IMR-90 (cell line): ENCODE results near the gene MMRN2. TPM values are rescaled to one million over a fixed set of nuclear protein-coding genes. Genes with fewer than 3 reads are reported as not detected.

ENCODE experiments used
- ATAC-seq: fragments of 200-7000 bp; cut with Tn5 transposase; 2 replicates; pipeline ENCODE4 v1.9.1; 2020; ENCODE audit warnings: low read depth, mild to moderate bottlenecking, moderate library complexity
- BruUV-seq: library from RNA; stranded (reverse); fragments of 400-500 nt; replicated peaks from 2 replicates; lab custom pipeline; 2021; lab: Mats Ljungman, UMichigan
- CTCF ChIA-PET: fragments of 300-600 bp; formaldehyde crosslinking; extraction: SDS; loops from one replicate; lab custom pipeline; 2021; ENCODE audit warnings: antibody characterized with exemption; lab: Yijun Ruan, JAX
- POLR2A ChIA-PET: fragments of 300-600 bp; sonication (Branson Sonifier 250); formaldehyde crosslinking; loops from one replicate; lab custom pipeline; 2022; ENCODE audit warnings: antibody characterized with exemption; ENCODE audit not compliant: unreplicated experiment; lab: Charles Lee
- DNase-seq: peaks from one replicate; pipeline ENCODE4 v3.0.0; 2013
- H2AFZ ChIP-seq: replicated peaks from 2 replicates; pipeline ENCODE3; 2013; ENCODE audit warnings: low read length, mild to moderate bottlenecking; ENCODE audit not compliant: poor library complexity
- H2AK5ac ChIP-seq: 2 replicates; pipeline ENCODE4 v1.6.1; 2013; ENCODE audit warnings: low read depth, low read length, inconsistent platforms
- H2AK9ac ChIP-seq: replicated peaks from 2 replicates; pipeline ENCODE3; 2013; ENCODE audit warnings: mild to moderate bottlenecking, low read depth, low read length, moderate library complexity; ENCODE audit not compliant: poor library complexity
- H2BK120ac ChIP-seq: 2 replicates; pipeline ENCODE4 v1.6.1; 2013; ENCODE audit warnings: low read depth, low read length, inconsistent platforms
- H2BK15ac ChIP-seq: 3 replicates; pipeline ENCODE4 v1.6.1; 2013; ENCODE audit warnings: low read depth, low read length, inconsistent platforms
- H2BK20ac ChIP-seq: 2 replicates; pipeline ENCODE4 v1.6.1; 2013; ENCODE audit warnings: low read depth, mild to moderate bottlenecking, inconsistent platforms, low read length, moderate library complexity
- H2BK5ac ChIP-seq: 2 replicates; pipeline ENCODE4 v1.6.1; 2013; ENCODE audit warnings: mild to moderate bottlenecking, low read depth, low read length, inconsistent platforms; ENCODE audit not compliant: poor library complexity, severe bottlenecking
- H3K14ac ChIP-seq: replicated peaks from 2 replicates; pipeline ENCODE4 v1.6.1; 2013; ENCODE audit warnings: low read depth, low read length, inconsistent platforms
- H3K18ac ChIP-seq: 2 replicates; pipeline ENCODE4 v1.6.1; 2013; ENCODE audit warnings: low read depth, low read length, control low read depth
- H3K23ac ChIP-seq: 2 replicates; pipeline ENCODE4 v1.6.1; 2013; ENCODE audit warnings: low read depth, low read length, inconsistent platforms
- H3K27ac ChIP-seq: 2 replicates; pipeline ENCODE4 v1.5.1; 2013; ENCODE audit warnings: mild to moderate bottlenecking, control low read depth, low read length; ENCODE audit not compliant: insufficient read depth
- H3K27me3 ChIP-seq: 2 replicates; pipeline ENCODE4 v1.6.1; 2013; ENCODE audit warnings: low read length; ENCODE audit not compliant: control insufficient read depth, insufficient read depth
- H3K36me3 ChIP-seq: 2 replicates; pipeline ENCODE4 v1.6.1; 2013; ENCODE audit warnings: low read length, mixed read lengths; ENCODE audit not compliant: control insufficient read depth, insufficient read depth
- H3K4ac ChIP-seq: 2 replicates; pipeline ENCODE4 v1.6.1; 2013; ENCODE audit warnings: low read depth, low read length, inconsistent platforms
- H3K4me1 ChIP-seq: 2 replicates; pipeline ENCODE4 v1.6.1; 2013; ENCODE audit warnings: low read length, mixed read lengths; ENCODE audit not compliant: control insufficient read depth, insufficient read depth
- H3K4me2 ChIP-seq: 2 replicates; pipeline ENCODE4 v1.6.1; 2013; ENCODE audit warnings: low read depth, mild to moderate bottlenecking, control low read depth, low read length, moderate library complexity
- H3K4me3 ChIP-seq: 2 replicates; pipeline ENCODE4 v1.5.1; 2013; ENCODE audit warnings: low read depth, mild to moderate bottlenecking, control low read depth, low read length, moderate library complexity; ENCODE audit not compliant: insufficient read depth
- H3K56ac ChIP-seq: 2 replicates; pipeline ENCODE4 v1.6.1; 2013; ENCODE audit warnings: low read length, inconsistent platforms; ENCODE audit not compliant: insufficient read depth; ENCODE audit errors: extremely low read depth
- H3K79me1 ChIP-seq, 2 experiments: 2 replicates each; pipeline ENCODE4 v1.6.1; 2013; ENCODE audit warnings: low read length in 2 of 2, inconsistent platforms in 1 of 2, low read depth in 1 of 2
- H3K9ac ChIP-seq: 2 replicates; pipeline ENCODE4 v1.6.1; 2013; ENCODE audit warnings: low read depth, low read length, control low read depth
- H3K9me1 ChIP-seq: 2 replicates; pipeline ENCODE4 v1.6.1; 2013; ENCODE audit warnings: low read length, inconsistent platforms; ENCODE audit not compliant: insufficient read depth
- H3K9me3 ChIP-seq: 2 replicates; pipeline ENCODE4 v1.6.1; 2013; ENCODE audit warnings: low read length; ENCODE audit not compliant: control insufficient read depth, insufficient read depth
- H4K20me1 ChIP-seq: 2 replicates; pipeline ENCODE4 v1.6.1; 2013; ENCODE audit warnings: low read length, inconsistent platforms; ENCODE audit not compliant: insufficient read depth
- H4K5ac ChIP-seq: 2 replicates; pipeline ENCODE4 v1.6.1; 2013; ENCODE audit warnings: mild to moderate bottlenecking, low read depth, low read length, control low read depth
- H4K8ac ChIP-seq, 2 experiments: 2 replicates each; pipeline ENCODE4 v1.6.1; 2013; ENCODE audit warnings: low read depth in 2 of 2, low read length in 2 of 2, control low read depth in 1 of 2, inconsistent platforms in 1 of 2
- H4K91ac ChIP-seq: 2 replicates; pipeline ENCODE4 v1.6.1; 2013; ENCODE audit warnings: low read depth, low read length, inconsistent platforms; ENCODE audit not compliant: insufficient read depth
- CHD1 ChIP-seq: IDR thresholded peaks from 2 replicates; pipeline ENCODE4 v1.6.1; 2012; ENCODE audit warnings: low read depth, low read length, improper control_type of control experiment
- CTCF ChIP-seq: conservative IDR thresholded peaks from 2 replicates; pipeline ENCODE4 v1.5.1; 2012; ENCODE audit warnings: mild to moderate bottlenecking, low read depth, low read length, improper control_type of control experiment
- ELK1 ChIP-seq: fragments of 150-350 bp; IDR thresholded peaks from 2 replicates; pipeline ENCODE4 v1.6.1; 2016; ENCODE audit warnings: low read depth, mild to moderate bottlenecking, low read length, moderate library complexity, borderline replicate concordance
- FOS ChIP-seq: fragments of 150-350 bp; IDR thresholded peaks from 2 replicates; pipeline ENCODE4 v1.6.1; 2016; ENCODE audit warnings: low read depth, low read length
- NFE2L2 ChIP-seq: fragments of 150-350 bp; IDR thresholded peaks from 2 replicates; pipeline ENCODE4 v1.6.1; 2016; ENCODE audit warnings: low read depth, mild to moderate bottlenecking, low read length
- RCOR1 ChIP-seq: IDR thresholded peaks from 2 replicates; pipeline ENCODE4 v1.6.1; 2012; ENCODE audit warnings: mild to moderate bottlenecking, low read length, improper control_type of control experiment; ENCODE audit not compliant: insufficient replicate concordance
- RFX5 ChIP-seq: IDR thresholded peaks from 2 replicates; pipeline ENCODE4 v1.8.0; 2012; ENCODE audit warnings: low read depth, mild to moderate bottlenecking, low read length, moderate library complexity
- WGBS, 2 experiments: methylation state at CpG; one replicate each; pipeline versions ENCODE4 v1.1.5 to v1.1.7; 2013; ENCODE audit warnings: missing lambda C conversion rate in 2 of 2; ENCODE audit not compliant: insufficient read length in 1 of 2; ENCODE audit errors: extremely low coverage in 2 of 2; 5-methylcytosine and 5-hydroxymethylcytosine counted together
- dilution Hi-C: fragments of 300-500 bp; cut with HindIII; formaldehyde crosslinking; loops from one replicate; pipeline ENCODE4 v1.14.3; 2018; ENCODE audit warnings: low sequenced_read_pairs; ENCODE audit not compliant: unreplicated experiment
- in situ Hi-C: fragments of 300-500 bp; cut with MboI; formaldehyde crosslinking; loops from 3 replicates; pipeline ENCODE4 v1.14.3; 2019; ENCODE audit warnings: low sequenced_read_pairs, inconsistent platforms, mixed read lengths
- intact Hi-C: fragments of 100-400 bp; cut with micrococcal nuclease; formaldehyde crosslinking; loops from 2 replicates; pipeline ENCODE4 v1.10.0; 2022
- polyA plus RNA-seq, 3 experiments: library from polyadenylated mRNA; depleted of rRNA; stranded (reverse); fragments of >200 nt; gene quantifications; 2 replicates each; pipeline ENCODE4 v1.2.3, GENCODE V29; 2012; ENCODE audit warnings: low replicate concordance in 1 of 3
- total RNA-seq: library from RNA; depleted of rRNA; stranded (reverse); fragments of >200 nt; gene quantifications from 2 replicates; pipeline ENCODE4 v1.2.3, GENCODE V29; 2012

MMRN2 gene
- total and polyA plus RNA-seq, 2 of the 4 experiments (the other 2 are of a cell fraction), result 1.6 to 1.8 TPM

GRCh38 chr10:86960863-86961434 is 3.5 kb upstream of the MMRN2 start:
- POLR2A ChIA-PET, result no interaction called here
- dilution Hi-C loops (no loop called here), in situ Hi-C loops (no loop called here), intact Hi-C loops (no loop called here)
- Histone ChIP-seq H4K8ac (0 out of 4 replicates have a peak overlapping the region, but pooled peaks of 1 of the 2 experiments have one; percentile 7), H3K79me1 (peaks cover 0 to 13% of the 10 kb centered on the region in 2 experiments; a peak in 1 of 4 replicates), H3K4ac (no peak overlapping the region), H2AK5ac (peak overlapping the region; percentile 98), H3K18ac (no peak overlapping the region), H2BK20ac (no peak overlapping the region), H3K9ac (no peak overlapping the region), H3K9me3 (no peaks in the 10 kb centered on the region), H3K36me3 (no peaks in the 10 kb centered on the region), H2AFZ (peak overlapping the region; percentile 43), H2BK5ac (no peak overlapping the region), H3K4me3 (no peak overlapping the region), H4K91ac (peak overlapping the region; percentile 33), H3K14ac (peak overlapping the region; percentile 35; the same call in 1 of the 2 replicates), H2BK15ac (no peak overlapping the region), H3K4me2 (no peak overlapping the region), H4K5ac (no peak overlapping the region), H2BK120ac (peak overlapping the region; percentile 33; the same call in 1 of the 2 replicates), H3K56ac (no peak overlapping the region), H3K23ac (no peak overlapping the region), H3K27me3 (no peaks in the 10 kb centered on the region), H3K27ac (no peak overlapping the region), H4K20me1 (no peaks in the 10 kb centered on the region), H2AK9ac (peak overlapping the region; percentile 99), H3K9me1 (peaks cover 12% of the 10 kb centered on the region), H3K4me1 (peaks cover 14% of the 10 kb centered on the region)
- no CpG with 5 or more reads among the region's 9 CpGs for WGBS, 2 experiments
- BruUV-seq, result no TSS peak
- TF ChIP-seq CTCF, result no peak
- no peak for TF ChIP-seq CHD1
- TF ChIP-seq ELK1, result no peak
- no peak for TF ChIP-seq FOS
- no peak for TF ChIP-seq RCOR1
- TF ChIP-seq RFX5, result no peak
- TF ChIP-seq NFE2L2, result no peak
- ATAC-seq (no peak), DNase-seq (no peak)
- CTCF ChIA-PET, result interaction anchor here (0.6 to 1.1 kb wide), 2 partner anchors 78 to 124 kb away, joined by 3 to 6 read pairs; no protein-coding TSS in a partner anchor
